Sigmoid colon (tissue), 4 donors: ENCODE data around the gene ERP27.

Source experiments
- EP300 ChIP-seq, 4 donors: sonication (generic); formaldehyde crosslinking; IDR thresholded peaks; one replicate each; pipeline ENCODE4 v1.6.1; 2017; ENCODE audit warnings: antibody characterized with exemption in 4 of 4
- POLR2A ChIP-seq, 2 donors: fragments of 450-650 bp; IDR thresholded peaks; one replicate each; pipeline ENCODE4 v1.6.1; 2016; ENCODE audit warnings: antibody characterized with exemption in 2 of 2, mild to moderate bottlenecking in 2 of 2, moderate library complexity in 2 of 2
- POLR2AphosphoS5 ChIP-seq, 4 donors: sonication (generic); formaldehyde crosslinking; IDR thresholded peaks; one replicate each; pipeline ENCODE4 v1.6.1; 2017; ENCODE audit warnings: antibody characterized with exemption in 4 of 4
- TF ChIP-seq, protein P1 (sequence below), 4 experiments: fragments of 450-650 bp in 3 of 4; fragments of 200-600 bp in 1 of 4; IDR thresholded peaks; one replicate each; pipeline ENCODE4 v1.5.1; 2016 to 2019; ENCODE audit warnings: antibody characterized with exemption in 4 of 4, mild to moderate bottlenecking in 3 of 4, moderate library complexity in 2 of 4

DNA sequence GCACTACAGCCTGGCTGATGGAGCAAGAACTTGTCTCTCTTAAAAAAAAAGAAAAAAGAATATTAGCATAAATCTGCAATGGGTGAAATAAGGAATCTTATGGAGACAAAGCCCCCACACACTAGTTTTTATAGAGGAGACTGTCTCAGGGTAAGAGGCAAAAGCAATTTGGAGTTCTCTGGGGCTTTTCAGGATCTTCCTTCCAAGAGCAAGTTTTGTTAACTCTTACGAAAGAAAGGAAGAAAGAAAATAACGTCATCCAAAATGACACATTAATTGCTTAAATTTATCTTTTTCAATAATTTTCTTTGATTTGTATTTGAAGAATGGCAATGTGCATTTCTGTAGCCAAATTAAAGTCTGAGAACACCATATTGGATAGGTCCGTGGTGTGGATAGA is 38.3 kb upstream of the ERP27 start:
- TF ChIP-seq, protein P1, sequence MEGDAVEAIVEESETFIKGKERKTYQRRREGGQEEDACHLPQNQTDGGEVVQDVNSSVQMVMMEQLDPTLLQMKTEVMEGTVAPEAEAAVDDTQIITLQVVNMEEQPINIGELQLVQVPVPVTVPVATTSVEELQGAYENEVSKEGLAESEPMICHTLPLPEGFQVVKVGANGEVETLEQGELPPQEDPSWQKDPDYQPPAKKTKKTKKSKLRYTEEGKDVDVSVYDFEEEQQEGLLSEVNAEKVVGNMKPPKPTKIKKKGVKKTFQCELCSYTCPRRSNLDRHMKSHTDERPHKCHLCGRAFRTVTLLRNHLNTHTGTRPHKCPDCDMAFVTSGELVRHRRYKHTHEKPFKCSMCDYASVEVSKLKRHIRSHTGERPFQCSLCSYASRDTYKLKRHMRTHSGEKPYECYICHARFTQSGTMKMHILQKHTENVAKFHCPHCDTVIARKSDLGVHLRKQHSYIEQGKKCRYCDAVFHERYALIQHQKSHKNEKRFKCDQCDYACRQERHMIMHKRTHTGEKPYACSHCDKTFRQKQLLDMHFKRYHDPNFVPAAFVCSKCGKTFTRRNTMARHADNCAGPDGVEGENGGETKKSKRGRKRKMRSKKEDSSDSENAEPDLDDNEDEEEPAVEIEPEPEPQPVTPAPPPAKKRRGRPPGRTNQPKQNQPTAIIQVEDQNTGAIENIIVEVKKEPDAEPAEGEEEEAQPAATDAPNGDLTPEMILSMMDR (IDR thresholded peaks at IDR 0.05): no peak
- TF ChIP-seq POLR2AphosphoS5 (IDR thresholded peaks at IDR 0.05) (no peak), POLR2A (IDR thresholded peaks at IDR 0.05) (no peak), EP300 (IDR thresholded peaks at IDR 0.05) (no peak)
